WTC11 (cell line): ENCODE data around the gene ETNK1.

ENCODE experiments used
- GRHL2 ChIP-seq: fragments of 250-450 bp; sonication (Bioruptor Pico); IDR thresholded peaks from 2 replicates; pipeline ENCODE4 v1.8.0; 2022; ENCODE audit warnings: mild to moderate bottlenecking, moderate library complexity; ENCODE audit not compliant: insufficient replicate concordance, severe bottlenecking
- STAT6 ChIP-seq: sonication (generic); formaldehyde crosslinking; conservative IDR thresholded peaks from 2 replicates; pipeline ENCODE4 v1.8.1; 2023; ENCODE audit warnings: mild to moderate bottlenecking, low read depth, missing genetic modification reagents, moderate library complexity

GRCh38 chr12:22577667-22578066, 47.3 kb upstream of the ETNK1 start:
- TF ChIP-seq GRHL2 (no peak), STAT6 (CRISPR knock-in tag) (no peak)
